Tibial artery (tissue), 4 donors: ENCODE data around the gene CASZ1.

ENCODE experiments used
- DNase-seq, 2 donors: peaks; one replicate each; pipeline ENCODE4 v3.0.0-alpha.2; 2019
- H3K27ac ChIP-seq, 2 donors: fragments of 200-600 bp; sonication (generic) in 1 of 2; 1 replicate in 1 of 2; 2 replicates in 1 of 2; pipeline ENCODE4 v1.5.1; 2018 to 2019; ENCODE audit warnings: mild to moderate bottlenecking in 1 of 2
- H3K27me3 ChIP-seq, 2 donors: fragments of 200-600 bp; sonication (generic) in 1 of 2; one replicate each; pipeline versions ENCODE4 v1.5.1 to v1.6.0; 2016 to 2019
- H3K36me3 ChIP-seq, 3 donors: fragments of 200-600 bp; sonication (generic) in 2 of 3; one replicate each; pipeline ENCODE4 v1.5.1; 2016 to 2019; ENCODE audit warnings: mild to moderate bottlenecking in 2 of 3
- H3K4me1 ChIP-seq, 4 donors: fragments of 200-600 bp; sonication (generic) in 2 of 4; 1 replicate in 3 of 4; 2 replicates in 1 of 4; pipeline ENCODE4 v1.5.1; 2016 to 2019
- H3K4me3 ChIP-seq, 2 donors: fragments of 200-600 bp; sonication (generic) in 1 of 2; 1 replicate in 1 of 2; 2 replicates in 1 of 2; pipeline ENCODE4 v1.5.1; 2018 to 2019; ENCODE audit warnings: mild to moderate bottlenecking in 2 of 2
- H3K9me3 ChIP-seq, 3 donors: fragments of 200-600 bp; sonication (generic) in 1 of 3; one replicate each; pipeline ENCODE4 v1.5.1; 2016 to 2019
- intact Hi-C: fragments of 100-400 bp; cut with DNase I; formaldehyde crosslinking; loops from one replicate; pipeline ENCODE4 v1.15.0; 2023; ENCODE audit warnings: low total_unique reads
- TF ChIP-seq, protein P1 (sequence below), 2 experiments: fragments of 200-600 bp in 1 of 2; fragments of 450-650 bp in 1 of 2; IDR thresholded peaks; one replicate each; pipeline ENCODE4 v1.5.1; 2017 to 2019; ENCODE audit warnings: antibody characterized with exemption in 2 of 2, mild to moderate bottlenecking in 1 of 2, moderate library complexity in 1 of 2

CASZ1 gene

DNA sequence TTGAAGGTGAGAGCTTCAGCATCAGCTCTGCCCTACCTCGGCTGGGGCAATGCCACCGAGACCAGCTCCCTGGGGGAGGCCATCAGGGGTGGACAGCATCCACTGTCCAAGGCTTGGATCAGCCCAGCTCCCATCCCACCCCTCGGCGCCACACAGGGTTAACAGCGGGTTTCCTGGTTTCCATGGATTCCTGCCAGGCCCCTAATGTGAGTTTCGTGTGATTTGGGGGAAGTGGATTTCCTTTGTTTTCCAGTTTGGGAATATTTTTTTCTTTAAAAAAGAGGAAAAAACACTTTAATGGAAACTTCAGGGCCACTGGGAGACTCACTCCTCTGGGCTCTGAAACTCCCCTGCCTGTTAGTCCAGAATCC, 34.3 kb downstream of the CASZ1 start:
- Histone ChIP-seq H3K27me3 (no peaks in the 10 kb centered on the region), H3K4me1 (peaks cover 0 to 23% (median 0%) of the 10 kb centered on the region in 4 donors), H3K27ac (no peak overlapping the region), H3K9me3 (no peaks in the 10 kb centered on the region), H3K4me3 (no peak overlapping the region), H3K36me3 (peaks cover 0 to 19% (median 0%) of the 10 kb centered on the region in 3 donors)
- TF ChIP-seq, protein P1, sequence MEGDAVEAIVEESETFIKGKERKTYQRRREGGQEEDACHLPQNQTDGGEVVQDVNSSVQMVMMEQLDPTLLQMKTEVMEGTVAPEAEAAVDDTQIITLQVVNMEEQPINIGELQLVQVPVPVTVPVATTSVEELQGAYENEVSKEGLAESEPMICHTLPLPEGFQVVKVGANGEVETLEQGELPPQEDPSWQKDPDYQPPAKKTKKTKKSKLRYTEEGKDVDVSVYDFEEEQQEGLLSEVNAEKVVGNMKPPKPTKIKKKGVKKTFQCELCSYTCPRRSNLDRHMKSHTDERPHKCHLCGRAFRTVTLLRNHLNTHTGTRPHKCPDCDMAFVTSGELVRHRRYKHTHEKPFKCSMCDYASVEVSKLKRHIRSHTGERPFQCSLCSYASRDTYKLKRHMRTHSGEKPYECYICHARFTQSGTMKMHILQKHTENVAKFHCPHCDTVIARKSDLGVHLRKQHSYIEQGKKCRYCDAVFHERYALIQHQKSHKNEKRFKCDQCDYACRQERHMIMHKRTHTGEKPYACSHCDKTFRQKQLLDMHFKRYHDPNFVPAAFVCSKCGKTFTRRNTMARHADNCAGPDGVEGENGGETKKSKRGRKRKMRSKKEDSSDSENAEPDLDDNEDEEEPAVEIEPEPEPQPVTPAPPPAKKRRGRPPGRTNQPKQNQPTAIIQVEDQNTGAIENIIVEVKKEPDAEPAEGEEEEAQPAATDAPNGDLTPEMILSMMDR (IDR thresholded peaks at IDR 0.05), result no peak
- no peak for DNase-seq
- intact Hi-C loops, result no loop called here

DNA sequence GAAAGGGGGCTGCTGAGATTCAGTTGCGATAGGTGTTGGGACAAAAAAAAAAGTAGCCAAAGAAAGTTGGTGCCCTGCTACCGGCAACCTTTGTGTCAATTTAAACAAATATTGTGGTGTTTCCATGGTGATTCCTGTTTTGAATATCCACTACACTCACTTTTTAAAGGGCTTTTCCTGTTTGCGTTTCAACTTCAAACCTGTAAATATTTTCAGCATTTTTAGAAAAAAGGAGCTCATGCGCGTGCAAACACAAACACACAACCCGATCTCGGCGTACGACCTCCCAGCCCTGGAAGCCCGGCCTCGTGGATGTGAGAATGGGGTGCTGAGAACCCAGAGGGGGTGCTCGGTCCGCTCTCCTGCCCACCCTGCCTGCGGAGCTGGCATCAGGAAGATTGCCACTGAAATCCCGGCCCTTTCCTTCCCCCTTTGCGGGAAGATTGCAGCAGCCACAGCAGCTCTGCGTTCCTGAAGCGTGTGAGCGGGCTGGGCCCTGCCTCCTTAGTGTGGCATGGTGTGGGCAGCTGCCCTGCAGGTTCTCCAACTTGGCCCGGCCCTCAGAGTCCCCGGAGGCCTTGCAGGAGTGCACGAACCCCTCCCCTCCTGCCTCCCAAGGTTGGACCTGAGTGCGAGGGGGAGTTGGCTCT, 34.8 kb downstream of the CASZ1 start:
- intact Hi-C loops, result no loop called here
- TF ChIP-seq, protein P1 (IDR thresholded peaks at IDR 0.05), result no peak
- H3K4me3 ChIP-seq, result no peak overlapping the region

DNA sequence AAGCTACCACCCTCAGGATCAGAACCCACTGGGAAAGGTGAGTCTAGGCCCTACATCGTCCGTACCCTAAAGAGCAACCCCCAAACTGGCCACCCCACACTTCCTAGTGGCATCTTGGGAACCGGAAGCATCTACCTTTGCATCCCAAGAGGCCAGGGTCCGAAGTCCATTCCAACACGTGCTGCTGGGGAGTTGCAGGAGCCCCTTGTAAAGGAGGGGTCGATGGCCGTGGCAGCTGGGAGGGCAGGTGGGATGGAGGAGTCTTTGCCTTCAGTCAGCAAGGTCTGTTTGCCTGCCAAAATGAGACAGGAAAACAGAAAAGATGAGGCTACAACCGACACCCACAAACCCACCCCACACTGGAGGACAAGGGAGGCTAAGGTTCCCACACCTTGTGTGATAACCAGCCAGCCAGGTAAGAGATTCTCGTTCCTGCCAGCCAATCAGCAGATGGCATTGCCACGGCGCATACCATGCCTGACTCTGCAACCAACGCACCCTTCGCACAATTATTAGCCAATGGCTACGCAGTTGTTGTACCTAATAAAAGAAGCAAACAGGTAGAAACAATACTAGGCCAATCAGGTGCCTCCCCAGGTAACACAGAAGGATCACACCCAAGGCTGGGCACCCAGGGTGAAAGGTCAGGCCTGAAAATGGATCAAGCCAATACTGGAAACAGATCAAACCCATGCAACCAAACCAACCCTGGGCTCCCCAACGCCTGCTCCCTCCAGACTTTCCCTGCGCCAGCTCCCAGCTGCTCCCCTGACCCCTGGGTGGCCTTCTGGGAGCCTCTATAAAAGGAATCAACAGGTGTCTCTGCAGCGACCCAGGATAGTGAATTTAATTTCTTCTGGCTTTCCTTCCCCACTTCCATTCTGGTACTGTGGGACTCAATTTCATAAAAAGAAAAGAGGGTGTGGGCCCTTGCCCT, 35.6 kb downstream of the CASZ1 start:
- H3K36me3 ChIP-seq, result peaks cover 0 to 19% (median 0%) of the 10 kb centered on the region in 3 donors
- H3K27ac ChIP-seq, result no peak overlapping the region
- H3K27me3 ChIP-seq, result no peaks in the 10 kb centered on the region
- intact Hi-C loops, result no loop called here
- peaks cover 0 to 28% (median 4%) of the 10 kb centered on the region in 4 donors for H3K4me1 ChIP-seq
- TF ChIP-seq, protein P1 (IDR thresholded peaks at IDR 0.05), result no peak
- no peak for DNase-seq
- H3K9me3 ChIP-seq, result no peaks in the 10 kb centered on the region
- H3K4me3 ChIP-seq, result no peak overlapping the region

More for the DNA sequence above, 34.8 kb downstream of the CASZ1 start:
- DNase-seq, result no peak
- Histone ChIP-seq H3K4me1 (peaks cover 0 to 23% (median 0%) of the 10 kb centered on the region in 4 donors), H3K9me3 (no peaks in the 10 kb centered on the region), H3K36me3 (peaks cover 0 to 19% (median 0%) of the 10 kb centered on the region in 3 donors), H3K27ac (no peak overlapping the region), H3K27me3 (no peaks in the 10 kb centered on the region)

DNA sequence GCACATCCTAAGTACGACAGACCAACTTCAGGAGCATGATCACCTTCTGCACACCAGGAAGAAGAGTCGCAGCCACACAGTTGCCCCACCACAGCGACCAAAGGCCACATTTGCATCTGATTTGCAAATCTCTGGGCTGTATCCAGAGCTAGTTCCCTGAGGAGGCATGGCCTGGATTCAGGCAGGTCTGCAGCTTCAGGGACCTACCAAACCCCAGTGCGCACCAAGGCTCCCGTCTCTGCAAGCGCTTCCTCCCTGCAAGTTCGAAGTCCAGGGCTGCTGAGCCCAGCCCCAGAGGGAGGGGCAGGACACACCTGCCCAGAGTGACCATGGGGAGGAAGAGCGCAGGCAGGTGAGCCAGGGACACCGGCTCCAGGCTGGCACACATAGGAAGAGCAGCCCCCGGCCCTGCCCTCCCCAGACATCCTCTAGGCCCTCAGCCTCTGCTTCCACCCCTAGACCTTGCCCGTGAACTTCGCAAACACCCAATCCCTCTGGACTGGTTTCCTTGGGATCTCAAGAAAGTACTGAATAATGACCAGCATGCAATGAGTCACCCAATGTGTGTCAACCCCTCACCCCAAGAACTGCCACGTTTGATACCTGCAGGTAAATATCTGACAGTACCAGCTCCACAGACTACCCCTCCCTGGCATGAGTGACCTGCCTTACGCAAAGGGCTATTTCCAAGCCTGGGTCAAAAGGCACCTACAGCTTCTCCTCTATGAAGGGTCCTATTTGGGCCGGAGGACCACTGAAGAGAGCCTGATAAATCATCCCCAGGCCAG, 36.8 kb downstream of the CASZ1 start:
- TF ChIP-seq, protein P1 (IDR thresholded peaks at IDR 0.05), result no peak
- Histone ChIP-seq H3K27ac (no peak overlapping the region), H3K4me1 (peaks cover 0 to 25% (median 5%) of the 10 kb centered on the region in 4 donors), H3K36me3 (peaks cover 0 to 19% (median 0%) of the 10 kb centered on the region in 3 donors), H3K4me3 (no peak overlapping the region), H3K27me3 (no peaks in the 10 kb centered on the region), H3K9me3 (no peaks in the 10 kb centered on the region)
- no peak for DNase-seq
- intact Hi-C loops, result no loop called here

DNA sequence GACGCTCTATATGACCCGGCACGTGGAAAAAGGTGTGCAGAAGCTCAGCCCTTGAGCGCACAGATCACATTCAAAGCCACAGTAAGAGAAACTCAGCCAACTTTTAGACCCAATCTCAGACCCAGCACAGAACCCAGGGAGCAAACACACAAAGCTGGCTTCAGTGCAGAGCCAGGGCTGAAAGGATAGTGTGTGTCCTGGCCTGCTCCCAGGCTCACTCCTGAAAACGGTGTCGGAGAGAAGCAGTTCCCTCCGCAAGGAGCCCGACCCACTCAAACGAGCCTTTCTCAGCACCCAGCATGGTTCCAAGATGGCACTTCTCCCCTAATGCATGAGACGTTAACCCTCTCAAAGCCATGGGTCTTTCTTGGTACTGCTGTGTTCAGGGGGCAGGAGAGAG, 39.6 kb downstream of the CASZ1 start:
- TF ChIP-seq, protein P1 (IDR thresholded peaks at IDR 0.05), result no peak
- peaks cover 0 to 11% (median 5%) of the 10 kb centered on the region in 4 donors for H3K4me1 ChIP-seq
- peaks cover 0 to 19% (median 0%) of the 10 kb centered on the region in 3 donors for H3K36me3 ChIP-seq
- H3K27me3 ChIP-seq, result peaks cover 0 to 3% of the 10 kb centered on the region in 2 donors
- no peaks in the 10 kb centered on the region for H3K9me3 ChIP-seq
- no peak overlapping the region for H3K4me3 ChIP-seq
- intact Hi-C loops, result no loop called here
- no peak overlapping the region for H3K27ac ChIP-seq
- no peak for DNase-seq
